ENCODE measurements around the gene SPN.

GRCh38 chr16:29717113-29717512, 54.1 kb downstream of the SPN start:
- TF ChIP-seq POLR2AphosphoS5 (IDR thresholded peaks at IDR 0.05; ENCODE audit: low read depth, low read length) (no peak), POLR2A (IDR thresholded peaks at IDR 0.05; ENCODE audit: low read depth, low read length) (no peak), TAF1 (IDR thresholded peaks at IDR 0.05; ENCODE audit: borderline replicate concordance, low read depth, low read length) (no peak)

Measured in GM12892 (cell line).